GM12878 (cell line): ENCODE data around the gene PMAIP1. TPM values are rescaled to one million over a fixed set of nuclear protein-coding genes. Genes with fewer than 3 reads are reported as not detected.

Experiments used
- ATAC-seq: fragments of 200-7000 bp; cut with Tn5 transposase; 3 replicates; pipeline ENCODE4 v1.9.1; 2020; ENCODE audit warnings: mild to moderate bottlenecking, moderate library complexity
- BruUV-seq: library from RNA; stranded (reverse); fragments of 400-500 nt; replicated peaks from 2 replicates; lab custom pipeline; 2021; lab: Mats Ljungman, UMichigan
- CTCF ChIA-PET: fragments of 300-600 bp; sonication (Branson Sonifier 250); formaldehyde crosslinking; extraction: SDS; loops from one replicate; lab custom pipeline; 2021; ENCODE audit warnings: inconsistent platforms; lab: Yijun Ruan, JAX
- POLR2A ChIA-PET: fragments of 350-600 bp; formaldehyde crosslinking; extraction: SDS; loops from one replicate; lab custom pipeline; 2021; ENCODE audit warnings: inconsistent platforms; lab: Charles Lee
- RAD21 ChIA-PET: fragments of 300-600 bp; sonication (Branson Sonifier 250); formaldehyde crosslinking; loops from one replicate; lab custom pipeline; 2023; ENCODE audit warnings: antibody characterized with exemption; ENCODE audit not compliant: unreplicated experiment; lab: Charles Lee
- SMC1A ChIA-PET: fragments of 300-600 bp; sonication (Branson Sonifier 250); formaldehyde crosslinking; loops from one replicate; lab custom pipeline; 2023; ENCODE audit not compliant: unreplicated experiment, uncharacterized antibody; lab: Charles Lee
- DNase-seq: peaks from one replicate; pipeline ENCODE4 v3.0.0-alpha.2; 2011; ENCODE audit warnings: low read depth, low spot score
- FAIRE-seq: peaks from 3 replicates; lab custom pipeline; 2011; peaks lifted over from hg19 to GRCh38; lab: Jason Lieb, UNC
- H2AFZ ChIP-seq: 2 replicates; pipeline ENCODE4 v1.6.0; 2011; ENCODE audit warnings: low read depth, low read length, control low read depth; ENCODE audit not compliant: control insufficient read depth
- H3K27ac ChIP-seq: 2 replicates; pipeline ENCODE4 v1.5.1; 2011; ENCODE audit warnings: control low read depth; ENCODE audit not compliant: control insufficient read depth, insufficient read depth
- H3K27me3 ChIP-seq, 2 experiments: replicated peaks in 1 of 2; 2 replicates each; pipeline versions ENCODE4 v1.6.0 to v1.6.1; 2011; ENCODE audit warnings: low read length in 1 of 2; ENCODE audit not compliant: control insufficient read depth in 2 of 2, insufficient read depth in 2 of 2
- H3K36me3 ChIP-seq, 2 experiments: 2 replicates each; pipeline ENCODE4 v1.5.1; 2011; ENCODE audit warnings: low read length in 1 of 2; ENCODE audit not compliant: control insufficient read depth in 2 of 2, insufficient read depth in 2 of 2
- H3K4me1 ChIP-seq: 2 replicates; pipeline ENCODE4 v1.6.1; 2011; ENCODE audit warnings: mild to moderate bottlenecking, low read length, moderate library complexity, mixed read lengths; ENCODE audit not compliant: control insufficient read depth, insufficient read depth
- H3K4me2 ChIP-seq: 2 replicates; pipeline ENCODE4 v1.6.0; 2011; ENCODE audit warnings: control low read depth; ENCODE audit not compliant: control insufficient read depth, insufficient read depth
- H3K4me3 ChIP-seq: fragments of 200-600 bp; sonication (generic); 2 replicates; pipeline ENCODE4 v1.5.1; 2016
- H3K79me2 ChIP-seq: 2 replicates; pipeline ENCODE4 v1.6.0; 2011; ENCODE audit warnings: low read length; ENCODE audit not compliant: control insufficient read depth, insufficient read depth
- H3K9ac ChIP-seq: 2 replicates; pipeline ENCODE4 v1.8.0; 2011; ENCODE audit warnings: low read length, control low read depth, mixed read lengths; ENCODE audit not compliant: control insufficient read depth, insufficient read depth
- H3K9me3 ChIP-seq: replicated peaks from 3 replicates; pipeline ENCODE4 v1.5.1; 2011; ENCODE audit warnings: mild to moderate bottlenecking, low read length; ENCODE audit not compliant: control insufficient read depth, insufficient read depth
- H4K20me1 ChIP-seq: 2 replicates; pipeline ENCODE4 v1.6.0; 2011; ENCODE audit not compliant: control insufficient read depth, insufficient read depth
- BCLAF1 ChIP-seq: fragments of 450-650 bp; IDR thresholded peaks from 2 replicates; pipeline ENCODE4 v1.6.1; 2017; ENCODE audit warnings: antibody characterized with exemption, mild to moderate bottlenecking, moderate library complexity
- CBFB ChIP-seq: IDR thresholded peaks from 2 replicates; pipeline ENCODE4 v1.6.1; 2016; ENCODE audit warnings: antibody characterized with exemption, low read depth
- CREB1 ChIP-seq: IDR thresholded peaks from 2 replicates; pipeline ENCODE4 v1.6.1; 2012; ENCODE audit warnings: low read depth, mild to moderate bottlenecking, inconsistent platforms
- EED ChIP-seq: sonication (generic); IDR thresholded peaks from 2 replicates; pipeline ENCODE4 v1.6.1; 2016; ENCODE audit warnings: antibody characterized with exemption, low read depth
- GATAD2B ChIP-seq: fragments of 450-650 bp; conservative IDR thresholded peaks from 2 replicates; pipeline ENCODE4 v1.6.1; 2017; ENCODE audit warnings: low read depth, mild to moderate bottlenecking, moderate library complexity
- HDGF ChIP-seq: fragments of 450-650 bp; IDR thresholded peaks from 2 replicates; pipeline ENCODE4 v1.6.1; 2016; ENCODE audit warnings: antibody characterized with exemption
- IKZF1 ChIP-seq: fragments of 450-650 bp; conservative IDR thresholded peaks from 2 replicates; pipeline ENCODE4 v1.6.1; 2017; ENCODE audit warnings: antibody characterized with exemption, mild to moderate bottlenecking
- IKZF2 ChIP-seq, 2 experiments: fragments of 450-650 bp; IDR thresholded peaks; 2 replicates each; pipeline ENCODE4 v1.6.1; 2017; ENCODE audit warnings: mild to moderate bottlenecking in 2 of 2, moderate library complexity in 2 of 2
- MEF2B ChIP-seq: fragments of 450-650 bp; IDR thresholded peaks from 2 replicates; pipeline ENCODE4 v1.6.1; 2018; ENCODE audit warnings: mild to moderate bottlenecking, moderate library complexity; ENCODE audit not compliant: partially characterized antibody, poor library complexity, severe bottlenecking
- MTA2 ChIP-seq: fragments of 450-650 bp; IDR thresholded peaks from 2 replicates; pipeline ENCODE4 v1.6.1; 2016; ENCODE audit warnings: low read depth, mild to moderate bottlenecking, moderate library complexity
- RELB ChIP-seq: fragments of 450-650 bp; IDR thresholded peaks from 2 replicates; pipeline ENCODE4 v1.6.1; 2017; ENCODE audit warnings: low read depth, mild to moderate bottlenecking, moderate library complexity
- SP1 ChIP-seq: IDR thresholded peaks from one replicate; pipeline ENCODE4 v1.6.1; 2011; ENCODE audit warnings: low read depth, low read length
- TCF7 ChIP-seq: IDR thresholded peaks from 2 replicates; pipeline ENCODE4 v1.6.1; 2014; ENCODE audit warnings: antibody characterized with exemption, borderline replicate concordance
- YBX1 ChIP-seq: fragments of 450-650 bp; IDR thresholded peaks from 2 replicates; pipeline ENCODE4 v1.6.1; 2016; ENCODE audit warnings: antibody characterized with exemption
- ZBED1 ChIP-seq: IDR thresholded peaks from 2 replicates; pipeline ENCODE4 v1.6.1; 2016; ENCODE audit warnings: borderline replicate concordance
- ZNF384 ChIP-seq: IDR thresholded peaks from 2 replicates; pipeline ENCODE4 v1.6.1; 2012; ENCODE audit warnings: low read depth, mild to moderate bottlenecking, low read length, improper control_type of control experiment, borderline replicate concordance
- WGBS: methylation state at CpG from one replicate; pipeline ENCODE4 v1.1.6; 2016; ENCODE audit warnings: low lambda C conversion rate; ENCODE audit not compliant: insufficient replicate concordance, insufficient coverage; ENCODE audit errors: missing lambda C conversion rate; 5-methylcytosine and 5-hydroxymethylcytosine counted together
- in situ Hi-C: fragments of 300-500 bp; cut with MboI; formaldehyde crosslinking; loops from 9 replicates; pipeline ENCODE4 v1.14.3; 2018; ENCODE audit warnings: mixed read lengths
- intact Hi-C: fragments of 100-400 bp; cut with micrococcal nuclease; formaldehyde crosslinking; loops from one replicate; pipeline ENCODE4 v1.14.2; 2022; ENCODE audit not compliant: unreplicated experiment
- polyA plus RNA-seq, 11 experiments: library from polyadenylated mRNA; depleted of rRNA in 4 of 11; unstranded in 6 of 11; stranded (reverse) in 5 of 11; fragments of >200 nt; fragmentation: Nextera tagmentation in 4 of 11; fragmentation: Illumina TruSeq in 1 of 11; extraction: Ambion mirVana in 4 of 11; extraction: Trizol in 1 of 11; gene quantifications; 1 replicate in 1 of 11; 2 replicates in 10 of 11; pipeline versions ENCODE4 v1.2.1 to v1.2.3, GENCODE V29; 2011 to 2016; ENCODE audit warnings: inconsistent platforms in 2 of 11, missing spikeins in 2 of 11, low read depth in 1 of 11
- total RNA-seq, 4 experiments: library from RNA; depleted of rRNA in 3 of 4; stranded (reverse); fragments of >200 nt in 3 of 4; fragmentation: Illumina TruSeq in 1 of 4; extraction: Trizol in 1 of 4; gene quantifications; 2 replicates each; pipeline versions ENCODE4 v1.2.1 to v1.2.3, GENCODE V29; 2013 to 2021
- TF ChIP-seq, protein P1 (sequence below): fragments of 450-650 bp; IDR thresholded peaks from 2 replicates; pipeline ENCODE4 v1.6.1; 2016; ENCODE audit warnings: mild to moderate bottlenecking

Gene PMAIP1
- total and polyA plus RNA-seq, 10 of the 15 experiments (the other 5 are each of a cell fraction or from before 2014, with no cell fraction given) = 74.0 to 219 (median 112) TPM

- WGBS = 50% methylated on average over 11 of the region's 11 CpGs
- intact Hi-C loops = no loop called here
- ATAC-seq = peak; percentile 60
- RAD21 ChIA-PET = interaction anchor here (0.6 to 6.6 kb wide), 14 partner anchors 8 to 113 kb away, joined by 3 to 56 read pairs (median 4); partner anchors contain the start of gene PMAIP1
- peak overlapping the region; percentile 54 for H3K4me2 ChIP-seq
- POLR2A ChIA-PET = interaction anchor here (0.7 to 5.8 kb wide), 8 partner anchors 9 to 46 kb away, joined by 3 to 68 read pairs (median 6); partner anchors contain the start of gene PMAIP1
- H2AFZ ChIP-seq = peak overlapping the region; percentile 78
- H3K27me3 ChIP-seq = no peaks in the 10 kb centered on the region
- H3K9ac ChIP-seq = peak overlapping the region; percentile 36; the same call in 1 of the 2 replicates
- peaks cover 58% of the 10 kb centered on the region for H3K4me1 ChIP-seq
- peak overlapping the region; percentile 65 for H3K27ac ChIP-seq
- no peak for DNase-seq
- H3K9me3 ChIP-seq = no peaks in the 10 kb centered on the region
- no TSS peak for BruUV-seq
- SMC1A ChIA-PET = interaction anchor here (0.7 to 5.7 kb wide), 14 partner anchors 10 to 263 kb away, joined by 3 to 51 read pairs (median 8); partner anchors contain the start of gene PMAIP1
- peaks cover 1% of the 10 kb centered on the region; the same call in 1 of the 2 replicates for H3K79me2 ChIP-seq
- no peak for FAIRE-seq
- H4K20me1 ChIP-seq = no peaks in the 10 kb centered on the region
- in situ Hi-C loops = loop anchor here (25.0 kb wide), 1 partner anchor 895 kb away; no protein-coding TSS in a partner anchor
- no peaks in the 10 kb centered on the region for H3K36me3 ChIP-seq
- CTCF ChIA-PET = interaction anchor here (0.9 to 4.4 kb wide), 10 partner anchors 9 to 106 kb away, joined by 3 to 30 read pairs (median 4); partner anchors contain the start of gene PMAIP1
- H3K4me3 ChIP-seq = 0 out of 2 replicates have a peak overlapping the region, but pooled peaks have one; percentile 2
- no peak for TF ChIP-seq GATAD2B
- peak; percentile 51; the same call in 1 of the 2 replicates for TF ChIP-seq EED
- TF ChIP-seq BCLAF1 = no peak
- no peak for TF ChIP-seq CREB1
- TF ChIP-seq CBFB = peak; percentile 54; the same call in 1 of the 2 replicates
- TF ChIP-seq SP1 = peak; percentile 11
- TF ChIP-seq TCF7 = peak; percentile 11; the same call in 1 of the 2 replicates
- peak; percentile 51 for TF ChIP-seq MEF2B
- TF ChIP-seq RELB = peak; percentile 58
- TF ChIP-seq MTA2 = peak; percentile 31; the same call in 1 of the 2 replicates
- peak; percentile 71 to 72 for TF ChIP-seq IKZF2 (IDR thresholded peaks at IDR 0.05)
- TF ChIP-seq IKZF1 = peak; percentile 66
- peak; percentile 76 for TF ChIP-seq ZNF384
- TF ChIP-seq, protein P1, sequence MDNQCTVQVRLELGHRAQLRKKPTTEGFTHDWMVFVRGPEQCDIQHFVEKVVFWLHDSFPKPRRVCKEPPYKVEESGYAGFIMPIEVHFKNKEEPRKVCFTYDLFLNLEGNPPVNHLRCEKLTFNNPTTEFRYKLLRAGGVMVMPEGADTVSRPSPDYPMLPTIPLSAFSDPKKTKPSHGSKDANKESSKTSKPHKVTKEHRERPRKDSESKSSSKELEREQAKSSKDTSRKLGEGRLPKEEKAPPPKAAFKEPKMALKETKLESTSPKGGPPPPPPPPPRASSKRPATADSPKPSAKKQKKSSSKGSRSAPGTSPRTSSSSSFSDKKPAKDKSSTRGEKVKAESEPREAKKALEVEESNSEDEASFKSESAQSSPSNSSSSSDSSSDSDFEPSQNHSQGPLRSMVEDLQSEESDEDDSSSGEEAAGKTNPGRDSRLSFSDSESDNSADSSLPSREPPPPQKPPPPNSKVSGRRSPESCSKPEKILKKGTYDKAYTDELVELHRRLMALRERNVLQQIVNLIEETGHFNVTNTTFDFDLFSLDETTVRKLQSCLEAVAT = no peak
- no peak for TF ChIP-seq HDGF
- TF ChIP-seq ZBED1 = no peak
- no peak for TF ChIP-seq YBX1
Observed at GRCh38 chr18:59881728-59882656, 17.8 kb upstream of the PMAIP1 start.
